K562 (cell line): ENCODE measurements around the gene DAPK2. TPM values are rescaled to one million over a fixed set of nuclear protein-coding genes. Genes with fewer than 3 reads are reported as not detected.

Source experiments
- ARID3A ChIP-seq: IDR thresholded peaks from 2 replicates; pipeline ENCODE4 v1.6.1; 2012; ENCODE audit warnings: low read depth, low read length, improper control_type of control experiment, borderline replicate concordance
- ATF2 ChIP-seq: sonication (generic); formaldehyde crosslinking; IDR thresholded peaks from 2 replicates; pipeline ENCODE4 v1.8.1; 2022; ENCODE audit warnings: missing genetic modification reagents
- CBX3 ChIP-seq, 2 experiments: IDR thresholded peaks; 1 replicate in 1 of 2; 2 replicates in 1 of 2; pipeline ENCODE4 v1.6.1; 2012; ENCODE audit warnings: inconsistent platforms in 2 of 2, low read length in 2 of 2, borderline replicate concordance in 1 of 2, control low read depth in 1 of 2
- NCOR1 ChIP-seq: fragments of 450-650 bp; IDR thresholded peaks from 2 replicates; pipeline ENCODE4 v1.6.1; 2016; ENCODE audit warnings: mild to moderate bottlenecking, moderate library complexity
- RB1 ChIP-seq: fragments of 450-650 bp; IDR thresholded peaks from 2 replicates; pipeline ENCODE4 v1.6.1; 2017; ENCODE audit warnings: low read depth, mild to moderate bottlenecking
- REST ChIP-seq, 2 experiments: fragments of 450-650 bp; formaldehyde crosslinking in 1 of 2; IDR thresholded peaks; 2 replicates each; pipeline versions ENCODE4 v1.4.0 to v1.6.1; 2014 to 2020; ENCODE audit warnings: mild to moderate bottlenecking in 2 of 2, borderline replicate concordance in 1 of 2, low read depth in 1 of 2
- TAF7 ChIP-seq: fragments of 450-650 bp; IDR thresholded peaks from 2 replicates; pipeline ENCODE4 v1.6.1; 2016; ENCODE audit warnings: missing genetic modification characterization, missing compliant biosample characterization
- THRAP3 ChIP-seq: fragments of 450-650 bp; IDR thresholded peaks from 2 replicates; pipeline ENCODE4 v1.6.1; 2016; ENCODE audit warnings: mild to moderate bottlenecking, inconsistent platforms, borderline replicate concordance
- ZFP36 ChIP-seq: fragments of 150-350 bp; IDR thresholded peaks from 2 replicates; pipeline ENCODE4 v1.6.1; 2018; ENCODE audit warnings: low read length, low read depth; ENCODE audit not compliant: partially characterized antibody
- ZNF644 ChIP-seq: fragments of 200-800 bp; sonication (Bioruptor generic); IDR thresholded peaks from 2 replicates; pipeline ENCODE4 v1.6.1; 2016; ENCODE audit warnings: low read depth, missing genetic modification characterization, missing compliant biosample characterization
- polyA plus RNA-seq, 8 experiments: library from polyadenylated mRNA; depleted of rRNA in 4 of 8; stranded (reverse) in 5 of 8; unstranded in 3 of 8; fragments of >200 nt; fragmentation: Nextera tagmentation in 2 of 8; fragmentation: Illumina TruSeq in 1 of 8; extraction: Ambion mirVana in 2 of 8; extraction: Trizol in 1 of 8; gene quantifications; 2 replicates each; pipeline versions ENCODE4 v1.2.1 to v1.2.3, GENCODE V29; 2011 to 2014; ENCODE audit warnings: inconsistent platforms in 1 of 8, missing spikeins in 1 of 8
- total RNA-seq, 7 experiments: library from RNA; depleted of rRNA in 6 of 7; stranded (reverse); fragments of >200 nt in 6 of 7; fragmentation: Illumina TruSeq in 2 of 7; extraction: Trizol in 2 of 7; gene quantifications; 2 replicates each; pipeline versions ENCODE4 v1.2.1 to v1.2.3, GENCODE V29; 2011 to 2021; ENCODE audit warnings: low replicate concordance in 1 of 7
- TF ChIP-seq, protein P1 (sequence below): fragments of 450-650 bp; IDR thresholded peaks from 2 replicates; pipeline ENCODE4 v1.6.1; 2017; ENCODE audit warnings: antibody characterized with exemption, mild to moderate bottlenecking

The DAPK2 gene
- total and polyA plus RNA-seq, 9 of the 15 experiments (the other 6 are each of a cell fraction or from before 2014, with no cell fraction given), result 0.14 to 5.2 (median 2.2) TPM

DNA sequence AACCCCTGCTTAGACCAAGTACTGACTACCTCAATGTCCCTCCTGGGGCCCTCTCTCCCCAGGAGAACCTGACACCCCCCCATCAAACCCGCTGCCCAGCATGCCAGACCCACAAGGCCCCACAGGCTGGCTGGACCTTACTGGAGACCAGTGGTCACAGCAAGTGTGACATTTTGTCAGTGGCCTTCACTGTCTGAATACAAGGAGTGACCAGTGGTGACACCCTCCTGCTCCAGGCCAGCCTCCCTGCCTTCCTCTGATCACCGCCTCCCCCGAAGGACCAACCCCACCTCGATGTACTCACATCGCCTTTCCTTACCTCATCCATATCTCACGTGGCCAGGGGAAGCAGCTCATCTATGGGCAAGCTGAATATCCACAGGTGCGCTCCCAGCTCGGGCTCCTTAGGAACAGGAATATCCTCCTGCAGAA lies 150.5 kb downstream of the DAPK2 start (continued):
- TF ChIP-seq REST (IDR thresholded peaks at IDR 0.05; ENCODE audit: borderline replicate concordance) (no peak), REST (CRISPR knock-in tag; IDR thresholded peaks at IDR 0.05; ENCODE audit: low read depth) (no peak), THRAP3 (no peak), ZNF644 (tag) (no peak), RB1 (no peak), ZFP36 (no peak), ARID3A (no peak), NCOR1 (no peak), CBX3 (IDR thresholded peaks at IDR 0.05; ENCODE audit: borderline replicate concordance in 1 of 2, low read length in 2 of 2) (no peak), TAF7 (tag) (no peak), ATF2 (CRISPR knock-in tag) (no peak)
- TF ChIP-seq, protein P1, sequence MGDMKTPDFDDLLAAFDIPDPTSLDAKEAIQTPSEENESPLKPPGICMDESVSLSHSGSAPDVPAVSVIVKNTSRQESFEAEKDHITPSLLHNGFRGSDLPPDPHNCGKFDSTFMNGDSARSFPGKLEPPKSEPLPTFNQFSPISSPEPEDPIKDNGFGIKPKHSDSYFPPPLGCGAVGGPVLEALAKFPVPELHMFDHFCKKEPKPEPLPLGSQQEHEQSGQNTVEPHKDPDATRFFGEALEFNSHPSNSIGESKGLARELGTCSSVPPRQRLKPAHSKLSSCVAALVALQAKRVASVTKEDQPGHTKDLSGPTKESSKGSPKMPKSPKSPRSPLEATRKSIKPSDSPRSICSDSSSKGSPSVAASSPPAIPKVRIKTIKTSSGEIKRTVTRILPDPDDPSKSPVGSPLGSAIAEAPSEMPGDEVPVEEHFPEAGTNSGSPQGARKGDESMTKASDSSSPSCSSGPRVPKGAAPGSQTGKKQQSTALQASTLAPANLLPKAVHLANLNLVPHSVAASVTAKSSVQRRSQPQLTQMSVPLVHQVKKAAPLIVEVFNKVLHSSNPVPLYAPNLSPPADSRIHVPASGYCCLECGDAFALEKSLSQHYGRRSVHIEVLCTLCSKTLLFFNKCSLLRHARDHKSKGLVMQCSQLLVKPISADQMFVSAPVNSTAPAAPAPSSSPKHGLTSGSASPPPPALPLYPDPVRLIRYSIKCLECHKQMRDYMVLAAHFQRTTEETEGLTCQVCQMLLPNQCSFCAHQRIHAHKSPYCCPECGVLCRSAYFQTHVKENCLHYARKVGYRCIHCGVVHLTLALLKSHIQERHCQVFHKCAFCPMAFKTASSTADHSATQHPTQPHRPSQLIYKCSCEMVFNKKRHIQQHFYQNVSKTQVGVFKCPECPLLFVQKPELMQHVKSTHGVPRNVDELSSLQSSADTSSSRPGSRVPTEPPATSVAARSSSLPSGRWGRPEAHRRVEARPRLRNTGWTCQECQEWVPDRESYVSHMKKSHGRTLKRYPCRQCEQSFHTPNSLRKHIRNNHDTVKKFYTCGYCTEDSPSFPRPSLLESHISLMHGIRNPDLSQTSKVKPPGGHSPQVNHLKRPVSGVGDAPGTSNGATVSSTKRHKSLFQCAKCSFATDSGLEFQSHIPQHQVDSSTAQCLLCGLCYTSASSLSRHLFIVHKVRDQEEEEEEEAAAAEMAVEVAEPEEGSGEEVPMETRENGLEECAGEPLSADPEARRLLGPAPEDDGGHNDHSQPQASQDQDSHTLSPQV, result 0 out of 2 replicates have a peak, but pooled peaks have one; percentile 1
